PC-9 (cell line): Measurements from ENCODE around the gene SPTLC1.

Experiments used
- CTCF ChIP-seq: fragments of 200-600 bp; sonication (generic); conservative IDR thresholded peaks from 2 replicates; pipeline ENCODE4 v1.6.1; 2017; ENCODE audit warnings: mixed run types, antibody characterized with exemption, mild to moderate bottlenecking, moderate library complexity
- EZH2 ChIP-seq: fragments of 200-600 bp; sonication (generic); IDR thresholded peaks from 2 replicates; pipeline ENCODE4 v1.8.0; 2017; ENCODE audit warnings: antibody characterized with exemption, low read depth

GRCh38 chr9:92164975-92165374, 49.8 kb upstream of the SPTLC1 start:
- TF ChIP-seq EZH2 = no peak
- no peak for TF ChIP-seq CTCF
